Ovary (tissue), 9 donors: Measurements from ENCODE around the gene HAVCR2. TPM values are rescaled to one million over a fixed set of nuclear protein-coding genes. Genes with fewer than 3 reads are reported as not detected.

Experiments used
- DNase-seq, 5 donors: peaks; one replicate each; pipeline ENCODE4 v3.0.0-alpha.2; 2019 to 2020
- H3K27ac ChIP-seq, 2 donors: fragments of 200-600 bp; one replicate each; pipeline versions ENCODE4 v1.5.1 to v1.8.0; 2019 to 2022
- H3K27me3 ChIP-seq: fragments of 200-600 bp; one replicate; pipeline ENCODE4 v1.8.0; 2022
- H3K36me3 ChIP-seq: fragments of 200-600 bp; sonication (generic); one replicate; pipeline ENCODE4 v1.5.1; 2019
- H3K4me1 ChIP-seq: one replicate; pipeline ENCODE4 v1.8.1; 2013; ENCODE audit warnings: mild to moderate bottlenecking, moderate library complexity; ENCODE audit not compliant: insufficient read depth
- H3K4me3 ChIP-seq: fragments of 200-600 bp; sonication (generic); one replicate; pipeline ENCODE4 v1.5.1; 2017
- H3K9me3 ChIP-seq, 2 donors: fragments of 200-600 bp in 1 of 2; sonication (generic) in 1 of 2; one replicate each; pipeline versions ENCODE4 v1.5.1 to v1.8.1; 2013 to 2019; ENCODE audit warnings: mild to moderate bottlenecking in 1 of 2, moderate library complexity in 1 of 2
- CTCF ChIP-seq, 3 donors: fragments of 450-650 bp in 2 of 3; fragments of 200-600 bp in 1 of 3; IDR thresholded peaks; one replicate each; pipeline versions ENCODE4 v1.5.1 to v1.8.0; 2016 to 2022; ENCODE audit warnings: antibody characterized with exemption in 3 of 3, mild to moderate bottlenecking in 1 of 3
- EP300 ChIP-seq: sonication (generic); formaldehyde crosslinking; IDR thresholded peaks from one replicate; pipeline ENCODE4 v1.6.1; 2017; ENCODE audit warnings: antibody characterized with exemption
- POLR2A ChIP-seq: fragments of 450-650 bp; IDR thresholded peaks from one replicate; pipeline ENCODE4 v1.6.1; 2017; ENCODE audit warnings: antibody characterized with exemption, mild to moderate bottlenecking, moderate library complexity
- WGBS, 3 donors: extraction: QIAGEN DNeasy Blood & Tissue Kit in 1 of 3; methylation state at CpG; one replicate each; pipeline versions ENCODE4 v1.1.5 to v1.1.7; 2013 to 2017; 5-methylcytosine and 5-hydroxymethylcytosine counted together
- intact Hi-C, 4 donors: fragments of 100-400 bp; cut with DNase I; formaldehyde crosslinking; loops; one replicate each; pipeline versions ENCODE4 v1.11.0 to v1.15.1; 2022 to 2023
- polyA plus RNA-seq, 2 donors: library from polyadenylated mRNA; stranded (reverse); fragments of 200-250 nt in 1 of 2; fragments of 350-450 nt in 1 of 2; fragmentation: Illumina TruSeq in 1 of 2; extraction: RNeasy Lipid Tissue Mini Kit (QIAGEN cat#74804) in 1 of 2; gene quantifications; one replicate each; pipeline ENCODE4 v1.2.3, GENCODE V29; 2013 to 2014
- total RNA-seq, 7 donors: library from RNA; depleted of rRNA in 2 of 7; stranded (reverse); fragments of >200 nt in 2 of 7; fragmentation: NEBNext Ultra II Directional in 3 of 7; extraction: Animal tissue kit (Norgen Biotek cat#: 25700) in 3 of 7; gene quantifications; one replicate each; pipeline versions ENCODE4 v1.1.0 to v1.2.4, GENCODE V29; 2016 to 2023
- donor health status: DM: no; HTN: no; CAD: no; lungs with moderate emphysema.
- donor health status: DM: no; HTN: no; CAD: no.
- donor health status: Bipolar disorder and iron deficiency.
- donor health status: DM: yes; HTN: yes; CAD: no.
- donor health status: DM: no; HTN: no; CAD: no.
- donor health status: DM: yes; HTN: yes; CAD: no.

Gene HAVCR2
- total and polyA plus RNA-seq, 9 donors, result 1.3 to 12.0 (median 2.9) TPM

- H3K36me3 ChIP-seq, result no peaks in the 10 kb centered on the region
- no peak overlapping the region for H3K4me3 ChIP-seq
- no peaks in the 10 kb centered on the region for H3K4me1 ChIP-seq
- H3K9me3 ChIP-seq, result no peaks in the 10 kb centered on the region
- H3K27me3 ChIP-seq, result no peaks in the 10 kb centered on the region
- no peak for DNase-seq
- no peak overlapping the region for H3K27ac ChIP-seq
- TF ChIP-seq EP300, result no peak
- TF ChIP-seq POLR2A, result no peak
- no peak for TF ChIP-seq CTCF (IDR thresholded peaks at IDR 0.05)
- intact Hi-C loops, result no loop called here
- 83 to 85% (median 84%) methylated on average over 14 of the region's 14 CpGs for WGBS, 3 donors
These were observed 2.0 kb downstream of the HAVCR2 start for GRCh38 chr5:157106630-157107461.

GRCh38 chr5:157100140-157100679 lies 8.6 kb downstream of the HAVCR2 start:
- no peaks in the 10 kb centered on the region for H3K9me3 ChIP-seq
- TF ChIP-seq EP300 (no peak), CTCF (IDR thresholded peaks at IDR 0.05) (no peak), POLR2A (no peak)
- 69 to 73% (median 70%) methylated on average over 2 of the region's 2 CpGs for WGBS, 3 donors
- H3K27ac ChIP-seq, result no peak overlapping the region
- no peaks in the 10 kb centered on the region for H3K36me3 ChIP-seq
- H3K4me3 ChIP-seq, result no peak overlapping the region
- no peaks in the 10 kb centered on the region for H3K27me3 ChIP-seq
- no peak for DNase-seq
- intact Hi-C loops, result no loop called here
- no peaks in the 10 kb centered on the region for H3K4me1 ChIP-seq

GRCh38 chr5:157088342-157088990 lies 20.4 kb downstream of the HAVCR2 start:
- intact Hi-C loops, result no loop called here
- TF ChIP-seq POLR2A (no peak), EP300 (no peak)
- Histone ChIP-seq H3K36me3 (no peaks in the 10 kb centered on the region), H3K4me1 (no peaks in the 10 kb centered on the region), H3K27me3 (no peaks in the 10 kb centered on the region), H3K4me3 (no peak overlapping the region), H3K27ac (no peak overlapping the region), H3K9me3 (no peaks in the 10 kb centered on the region)
- WGBS, 3 donors, result 73 to 77% (median 75%) methylated on average over 3 of the region's 3 CpGs
- no peak for DNase-seq

GRCh38 chr5:157086751-157087359 lies 22.0 kb downstream of the HAVCR2 start:
- Histone ChIP-seq H3K36me3 (no peaks in the 10 kb centered on the region), H3K4me1 (no peaks in the 10 kb centered on the region), H3K4me3 (no peak overlapping the region), H3K27ac (no peak overlapping the region), H3K9me3 (no peaks in the 10 kb centered on the region), H3K27me3 (no peaks in the 10 kb centered on the region)
- intact Hi-C loops, result no loop called here
- DNase-seq, result no peak
- WGBS, 3 donors, result 84 to 88% (median 85%) methylated on average over 8 of the region's 8 CpGs
- TF ChIP-seq CTCF (IDR thresholded peaks at IDR 0.05), result no peak
- no peak for TF ChIP-seq EP300
- TF ChIP-seq POLR2A, result no peak
